Glutamatergic neuron (in vitro differentiated cells): ENCODE measurements around the gene CFAP65. TPM values are rescaled to one million over a fixed set of nuclear protein-coding genes. Genes with fewer than 3 reads are reported as not detected.

Source experiments
- DNase-seq: peaks from one replicate; pipeline ENCODE4 v3.0.0; 2022
- H3K27ac Mint-ChIP-seq: one replicate; pipeline ENCODE4 v1.8.0; 2020; ENCODE audit warnings: mild to moderate bottlenecking, mixed read lengths, inconsistent platforms; ENCODE audit not compliant: unreplicated experiment
- H3K27me3 Mint-ChIP-seq: one replicate; pipeline ENCODE4 v1.8.0; 2020; ENCODE audit warnings: mild to moderate bottlenecking, moderate library complexity, mixed read lengths, inconsistent platforms; ENCODE audit not compliant: unreplicated experiment
- H3K36me3 Mint-ChIP-seq: one replicate; pipeline ENCODE4 v1.8.0; 2020; ENCODE audit warnings: mild to moderate bottlenecking, mixed read lengths, inconsistent platforms; ENCODE audit not compliant: unreplicated experiment
- H3K4me1 Mint-ChIP-seq: one replicate; pipeline ENCODE4 v1.8.0; 2020; ENCODE audit warnings: mild to moderate bottlenecking, low read depth, mixed read lengths, inconsistent platforms; ENCODE audit not compliant: unreplicated experiment
- H3K4me3 Mint-ChIP-seq: one replicate; pipeline ENCODE4 v1.8.0; 2020; ENCODE audit warnings: mild to moderate bottlenecking, mixed read lengths, inconsistent platforms; ENCODE audit not compliant: unreplicated experiment
- H3K9me3 Mint-ChIP-seq: one replicate; pipeline ENCODE4 v1.8.0; 2020; ENCODE audit warnings: mild to moderate bottlenecking, moderate library complexity, mixed read lengths, inconsistent platforms; ENCODE audit not compliant: unreplicated experiment
- CTCF ChIP-seq: fragments of 200-600 bp; sonication (generic); IDR thresholded peaks from one replicate; pipeline ENCODE4 v1.5.0; 2021; ENCODE audit not compliant: partially characterized antibody, unreplicated experiment
- total RNA-seq: library from RNA; stranded (reverse); fragmentation: NEBNext Ultra II Directional; extraction: Animal tissue kit (Norgen Biotek cat#: 25700); gene quantifications from one replicate; pipeline ENCODE4 v1.2.1, GENCODE V29; 2021; ENCODE audit not compliant: unreplicated experiment

The CFAP65 gene
- total RNA-seq, 1 donor from 2014 or later = 1.1 TPM

- H3K4me3 Mint-ChIP-seq = no peak overlapping the region
- no peak for DNase-seq
- H3K9me3 Mint-ChIP-seq = peaks cover 5% of the 10 kb centered on the region
- H3K4me1 Mint-ChIP-seq = no peaks in the 10 kb centered on the region
- H3K27me3 Mint-ChIP-seq = peaks cover 5% of the 10 kb centered on the region
- H3K27ac Mint-ChIP-seq = no peak overlapping the region
- no peak for TF ChIP-seq CTCF
- no peaks in the 10 kb centered on the region for H3K36me3 Mint-ChIP-seq
Observed at GRCh38 chr2:219010873-219011272, 30.4 kb downstream of the CFAP65 start.

DNA sequence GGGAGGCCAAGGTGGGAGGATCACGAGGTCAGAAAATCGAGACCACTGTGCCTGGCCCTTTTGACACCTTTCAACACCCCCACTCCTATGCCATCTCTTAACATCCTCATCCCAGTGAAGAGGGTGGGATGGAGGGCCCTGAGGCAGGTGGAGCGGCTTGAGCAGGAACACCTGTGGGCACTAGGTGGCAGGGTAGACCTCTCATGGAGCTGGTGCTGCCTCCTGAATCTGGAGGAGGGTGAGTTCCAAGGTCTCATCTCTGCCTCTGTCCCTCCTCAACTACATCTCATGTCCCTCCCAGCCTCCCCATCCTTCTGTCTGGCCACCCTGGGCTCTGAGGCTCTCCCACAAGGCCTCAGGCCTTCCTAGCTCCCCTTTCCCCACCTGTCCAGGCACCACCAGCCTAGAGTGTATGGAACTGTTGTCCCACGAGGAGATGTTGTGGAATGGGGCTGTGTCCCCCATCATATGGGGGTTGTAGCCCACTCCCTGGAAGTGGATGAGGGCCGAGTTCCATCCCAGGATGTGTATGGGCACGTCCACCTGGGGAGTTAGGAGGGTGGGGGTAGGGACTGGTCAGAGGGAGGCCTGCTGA, 31.1 kb downstream of the CFAP65 start:
- no peak for DNase-seq
- Mint-ChIP-seq H3K36me3 (no peaks in the 10 kb centered on the region), H3K27ac (no peak overlapping the region), H3K9me3 (peaks cover 5% of the 10 kb centered on the region), H3K27me3 (peaks cover 5% of the 10 kb centered on the region), H3K4me1 (no peaks in the 10 kb centered on the region), H3K4me3 (no peak overlapping the region)
- no peak for TF ChIP-seq CTCF

GRCh38 chr2:219009294-219009693, 32.0 kb downstream of the CFAP65 start:
- DNase-seq = no peak
- no peak for TF ChIP-seq CTCF
- Mint-ChIP-seq H3K27me3 (peaks cover 3% of the 10 kb centered on the region), H3K36me3 (no peaks in the 10 kb centered on the region), H3K4me3 (no peak overlapping the region), H3K4me1 (no peaks in the 10 kb centered on the region), H3K27ac (no peak overlapping the region), H3K9me3 (peaks cover 3% of the 10 kb centered on the region)

GRCh38 chr2:219003979-219004378, 37.3 kb downstream of the CFAP65 start:
- H3K27ac Mint-ChIP-seq = no peak overlapping the region
- no peak for DNase-seq
- H3K9me3 Mint-ChIP-seq = peaks cover 3% of the 10 kb centered on the region
- peaks cover 7% of the 10 kb centered on the region for H3K4me1 Mint-ChIP-seq
- TF ChIP-seq CTCF = no peak
- peak overlapping the region; percentile 22 for H3K4me3 Mint-ChIP-seq
- peaks cover 16% of the 10 kb centered on the region for H3K27me3 Mint-ChIP-seq
- no peaks in the 10 kb centered on the region for H3K36me3 Mint-ChIP-seq

- H3K9me3 Mint-ChIP-seq = peaks cover 3% of the 10 kb centered on the region
- H3K27ac Mint-ChIP-seq = no peak overlapping the region
- H3K36me3 Mint-ChIP-seq = no peaks in the 10 kb centered on the region
- peaks cover 16% of the 10 kb centered on the region for H3K27me3 Mint-ChIP-seq
- peak overlapping the region; percentile 48 for H3K4me3 Mint-ChIP-seq
- peaks cover 7% of the 10 kb centered on the region for H3K4me1 Mint-ChIP-seq
- no peak for TF ChIP-seq CTCF
- DNase-seq = no peak
Observed at GRCh38 chr2:219003267-219003634, 38.1 kb downstream of the CFAP65 start.
